HepG2 (cell line): Measurements from ENCODE around the gene HDAC5. TPM values are rescaled to one million over a fixed set of nuclear protein-coding genes. Genes with fewer than 3 reads are reported as not detected.

ENCODE experiments used
- PRPF4 ChIP-seq: fragments of 200-400 bp; formaldehyde crosslinking; IDR thresholded peaks from 2 replicates; pipeline ENCODE4 v1.6.1; 2016; ENCODE audit warnings: low read length, low read depth; ENCODE audit not compliant: poor library complexity, severe bottlenecking
- SRSF9 ChIP-seq: fragments of 200-400 bp; formaldehyde crosslinking; IDR thresholded peaks from 2 replicates; pipeline ENCODE4 v1.6.1; 2018; ENCODE audit warnings: borderline replicate concordance, mild to moderate bottlenecking, low read depth, low read length; ENCODE audit not compliant: insufficient read depth, poor library complexity, severe bottlenecking
- TP53 ChIP-seq: sonication (generic); formaldehyde crosslinking; conservative IDR thresholded peaks from 2 replicates; pipeline ENCODE4 v1.4.0; 2020; ENCODE audit warnings: missing genetic modification reagents
- ZNF282 ChIP-seq: fragments of 450-650 bp; IDR thresholded peaks from 2 replicates; pipeline ENCODE4 v1.6.1; 2018; ENCODE audit not compliant: partially characterized antibody
- ZNF619 ChIP-seq: sonication (generic); formaldehyde crosslinking; IDR thresholded peaks from 2 replicates; pipeline ENCODE4 v1.4.0; 2020; ENCODE audit warnings: mild to moderate bottlenecking, missing genetic modification reagents
- ZNF7 ChIP-seq: IDR thresholded peaks from 2 replicates; pipeline ENCODE4 v1.6.1; 2016; ENCODE audit warnings: missing biosample characterization, missing genetic modification reagents
- polyA plus RNA-seq, 8 experiments: library from polyadenylated mRNA; depleted of rRNA in 3 of 8; stranded (reverse) in 7 of 8; unstranded in 1 of 8; fragments of >200 nt; fragmentation: Illumina TruSeq in 4 of 8; extraction: Trizol in 4 of 8; gene quantifications; 2 replicates each; pipeline versions ENCODE4 v1.2.1 to v1.2.3, GENCODE V29; 2011 to 2016; ENCODE audit warnings: low read depth in 4 of 8, missing spikeins in 1 of 8, mixed read lengths in 1 of 8; ENCODE audit not compliant: insufficient read depth in 1 of 8
- total RNA-seq, 5 experiments: library from RNA; depleted of rRNA; stranded (reverse); fragments of >200 nt; fragmentation: Illumina TruSeq; extraction: Trizol; gene quantifications; 2 replicates each; pipeline ENCODE4 v1.2.3, GENCODE V29; 2016; ENCODE audit warnings: low read depth in 1 of 5
- TF ChIP-seq, protein P1 (sequence below): sonication (generic); formaldehyde crosslinking; IDR thresholded peaks from 2 replicates; pipeline ENCODE4 v1.4.0; 2020; ENCODE audit warnings: missing genetic modification reagents
- TF ChIP-seq, protein P2 (sequence below), 2 experiments: sonication (generic) in 1 of 2; formaldehyde crosslinking in 1 of 2; IDR thresholded peaks; 2 replicates each; pipeline versions ENCODE4 v1.6.1 to v1.9.0; 2014 to 2022; ENCODE audit warnings: antibody characterized with exemption in 1 of 2, borderline replicate concordance in 1 of 2, inconsistent platforms in 1 of 2, low read depth in 1 of 2, missing genetic modification reagents in 1 of 2
- TF ChIP-seq, protein P3 (sequence below): sonication (generic); formaldehyde crosslinking; IDR thresholded peaks from 2 replicates; pipeline ENCODE4 v1.8.1; 2022; ENCODE audit warnings: low read depth, mild to moderate bottlenecking, missing genetic modification reagents
- TF ChIP-seq, protein P4 (sequence below): IDR thresholded peaks from 2 replicates; pipeline ENCODE4 v1.6.1; 2018; ENCODE audit warnings: missing genetic modification reagents

HDAC5 gene
- total and polyA plus RNA-seq, 2 of the 13 experiments (the other 11 are each of a cell fraction or from before 2014, with no cell fraction given), result 46.4 to 85.4 TPM

DNA sequence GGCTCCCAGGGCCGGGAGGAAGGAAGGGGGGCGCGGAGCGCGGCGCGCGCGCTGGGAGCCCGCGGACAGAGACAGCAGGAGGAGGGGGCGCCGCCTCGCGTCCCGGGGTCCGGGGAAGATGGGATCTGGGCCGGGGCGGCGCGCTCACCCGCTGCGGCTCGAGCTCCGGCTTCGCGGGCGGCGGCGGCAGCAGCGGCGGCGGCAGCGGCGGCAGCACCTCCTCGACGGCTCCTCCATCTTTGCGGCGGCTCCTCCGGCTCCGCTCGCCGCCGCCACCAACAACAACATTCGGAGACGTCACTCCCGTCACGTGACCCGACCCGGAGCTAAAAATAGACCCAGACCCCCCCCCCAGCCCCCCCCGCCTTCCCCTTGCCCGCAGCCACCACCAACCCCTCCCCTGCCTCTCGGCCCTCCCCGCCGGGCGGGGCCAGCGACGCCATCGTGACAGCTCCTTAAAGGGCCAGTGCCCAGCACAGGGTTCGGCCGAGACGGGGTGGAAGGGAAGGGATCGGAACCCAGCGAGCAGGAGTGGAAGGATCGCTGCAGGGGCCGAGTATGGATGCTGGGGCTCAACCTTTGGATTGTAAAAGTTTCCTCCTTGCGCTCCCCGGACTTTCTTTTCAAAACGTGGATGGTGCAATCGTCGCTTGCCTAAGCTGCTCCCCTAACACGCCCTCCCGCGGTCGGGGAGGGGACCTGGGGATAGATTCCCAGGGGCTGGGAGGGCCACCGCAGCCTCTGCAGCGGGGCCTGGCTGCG is at the start of gene HDAC5 (continued):
- TF ChIP-seq PRPF4, result no peak
- TF ChIP-seq, protein P1, sequence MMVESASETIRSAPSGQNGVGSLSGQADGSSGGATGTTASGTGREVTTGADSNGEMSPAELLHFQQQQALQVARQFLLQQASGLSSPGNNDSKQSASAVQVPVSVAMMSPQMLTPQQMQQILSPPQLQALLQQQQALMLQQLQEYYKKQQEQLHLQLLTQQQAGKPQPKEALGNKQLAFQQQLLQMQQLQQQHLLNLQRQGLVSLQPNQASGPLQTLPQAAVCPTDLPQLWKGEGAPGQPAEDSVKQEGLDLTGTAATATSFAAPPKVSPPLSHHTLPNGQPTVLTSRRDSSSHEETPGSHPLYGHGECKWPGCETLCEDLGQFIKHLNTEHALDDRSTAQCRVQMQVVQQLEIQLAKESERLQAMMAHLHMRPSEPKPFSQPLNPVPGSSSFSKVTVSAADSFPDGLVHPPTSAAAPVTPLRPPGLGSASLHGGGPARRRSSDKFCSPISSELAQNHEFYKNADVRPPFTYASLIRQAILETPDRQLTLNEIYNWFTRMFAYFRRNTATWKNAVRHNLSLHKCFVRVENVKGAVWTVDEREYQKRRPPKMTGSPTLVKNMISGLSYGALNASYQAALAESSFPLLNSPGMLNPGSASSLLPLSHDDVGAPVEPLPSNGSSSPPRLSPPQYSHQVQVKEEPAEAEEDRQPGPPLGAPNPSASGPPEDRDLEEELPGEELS (CRISPR knock-in tag), result peak; percentile 58; the same call in 1 of the 2 replicates
- 0 out of 2 replicates have a peak, but pooled peaks have one; percentile 87 for TF ChIP-seq TP53 (CRISPR knock-in tag)
- TF ChIP-seq, protein P2, sequence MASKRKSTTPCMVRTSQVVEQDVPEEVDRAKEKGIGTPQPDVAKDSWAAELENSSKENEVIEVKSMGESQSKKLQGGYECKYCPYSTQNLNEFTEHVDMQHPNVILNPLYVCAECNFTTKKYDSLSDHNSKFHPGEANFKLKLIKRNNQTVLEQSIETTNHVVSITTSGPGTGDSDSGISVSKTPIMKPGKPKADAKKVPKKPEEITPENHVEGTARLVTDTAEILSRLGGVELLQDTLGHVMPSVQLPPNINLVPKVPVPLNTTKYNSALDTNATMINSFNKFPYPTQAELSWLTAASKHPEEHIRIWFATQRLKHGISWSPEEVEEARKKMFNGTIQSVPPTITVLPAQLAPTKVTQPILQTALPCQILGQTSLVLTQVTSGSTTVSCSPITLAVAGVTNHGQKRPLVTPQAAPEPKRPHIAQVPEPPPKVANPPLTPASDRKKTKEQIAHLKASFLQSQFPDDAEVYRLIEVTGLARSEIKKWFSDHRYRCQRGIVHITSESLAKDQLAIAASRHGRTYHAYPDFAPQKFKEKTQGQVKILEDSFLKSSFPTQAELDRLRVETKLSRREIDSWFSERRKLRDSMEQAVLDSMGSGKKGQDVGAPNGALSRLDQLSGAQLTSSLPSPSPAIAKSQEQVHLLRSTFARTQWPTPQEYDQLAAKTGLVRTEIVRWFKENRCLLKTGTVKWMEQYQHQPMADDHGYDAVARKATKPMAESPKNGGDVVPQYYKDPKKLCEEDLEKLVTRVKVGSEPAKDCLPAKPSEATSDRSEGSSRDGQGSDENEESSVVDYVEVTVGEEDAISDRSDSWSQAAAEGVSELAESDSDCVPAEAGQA (IDR thresholded peaks at IDR 0.05; ENCODE audit: low read depth), result peak; percentile 63; the same call in 1 of the 2 replicates
- TF ChIP-seq, protein P2 (CRISPR knock-in tag; IDR thresholded peaks at IDR 0.05; ENCODE audit: borderline replicate concordance), result no peak
- no peak for TF ChIP-seq ZNF282
- TF ChIP-seq ZNF619, result peak; percentile 50; the same call in 1 of the 2 replicates
- TF ChIP-seq, protein P3, sequence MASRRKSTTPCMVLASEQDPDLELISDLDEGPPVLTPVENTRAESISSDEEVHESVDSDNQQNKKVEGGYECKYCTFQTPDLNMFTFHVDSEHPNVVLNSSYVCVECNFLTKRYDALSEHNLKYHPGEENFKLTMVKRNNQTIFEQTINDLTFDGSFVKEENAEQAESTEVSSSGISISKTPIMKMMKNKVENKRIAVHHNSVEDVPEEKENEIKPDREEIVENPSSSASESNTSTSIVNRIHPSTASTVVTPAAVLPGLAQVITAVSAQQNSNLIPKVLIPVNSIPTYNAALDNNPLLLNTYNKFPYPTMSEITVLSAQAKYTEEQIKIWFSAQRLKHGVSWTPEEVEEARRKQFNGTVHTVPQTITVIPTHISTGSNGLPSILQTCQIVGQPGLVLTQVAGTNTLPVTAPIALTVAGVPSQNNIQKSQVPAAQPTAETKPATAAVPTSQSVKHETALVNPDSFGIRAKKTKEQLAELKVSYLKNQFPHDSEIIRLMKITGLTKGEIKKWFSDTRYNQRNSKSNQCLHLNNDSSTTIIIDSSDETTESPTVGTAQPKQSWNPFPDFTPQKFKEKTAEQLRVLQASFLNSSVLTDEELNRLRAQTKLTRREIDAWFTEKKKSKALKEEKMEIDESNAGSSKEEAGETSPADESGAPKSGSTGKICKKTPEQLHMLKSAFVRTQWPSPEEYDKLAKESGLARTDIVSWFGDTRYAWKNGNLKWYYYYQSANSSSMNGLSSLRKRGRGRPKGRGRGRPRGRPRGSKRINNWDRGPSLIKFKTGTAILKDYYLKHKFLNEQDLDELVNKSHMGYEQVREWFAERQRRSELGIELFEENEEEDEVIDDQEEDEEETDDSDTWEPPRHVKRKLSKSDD, result no peak; the same call in 1 of the 2 replicates
- TF ChIP-seq, protein P4, sequence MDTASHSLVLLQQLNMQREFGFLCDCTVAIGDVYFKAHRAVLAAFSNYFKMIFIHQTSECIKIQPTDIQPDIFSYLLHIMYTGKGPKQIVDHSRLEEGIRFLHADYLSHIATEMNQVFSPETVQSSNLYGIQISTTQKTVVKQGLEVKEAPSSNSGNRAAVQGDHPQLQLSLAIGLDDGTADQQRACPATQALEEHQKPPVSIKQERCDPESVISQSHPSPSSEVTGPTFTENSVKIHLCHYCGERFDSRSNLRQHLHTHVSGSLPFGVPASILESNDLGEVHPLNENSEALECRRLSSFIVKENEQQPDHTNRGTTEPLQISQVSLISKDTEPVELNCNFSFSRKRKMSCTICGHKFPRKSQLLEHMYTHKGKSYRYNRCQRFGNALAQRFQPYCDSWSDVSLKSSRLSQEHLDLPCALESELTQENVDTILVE (CRISPR knock-in tag), result peak; percentile 58; the same call in 1 of the 2 replicates
- TF ChIP-seq SRSF9, result no peak
- TF ChIP-seq ZNF7 (CRISPR knock-in tag), result no peak
